NCI-H82 (cell line): Measurements from ENCODE around the gene CRTC3.
A peak's percentile ranks its signal among the peaks of the same experiment; 100 is the strongest.

Experiments
- DNase-seq: peaks from one replicate; lab custom pipeline; 2025; lab: John Stamatoyannopoulos, UW

Gene CRTC3

GRCh38 chr15:90563463-90563862 is 33.7 kb downstream of the CRTC3 start:
- DNase-seq = no peak

GRCh38 chr15:90564051-90564450 is 34.3 kb downstream of the CRTC3 start:
- DNase-seq = no peak

GRCh38 chr15:90564590-90564989 is 34.9 kb downstream of the CRTC3 start:
- DNase-seq = no peak

- DNase-seq = no peak
These were observed 36.1 kb downstream of the CRTC3 start for GRCh38 chr15:90565866-90566265.

GRCh38 chr15:90570643-90571042 is 40.9 kb downstream of the CRTC3 start:
- no peak for DNase-seq

- DNase-seq = no peak
These were observed 41.4 kb downstream of the CRTC3 start for GRCh38 chr15:90571063-90571541.

GRCh38 chr15:90572893-90573292 is 43.2 kb downstream of the CRTC3 start:
- DNase-seq = no peak

GRCh38 chr15:90576711-90577389 is 47.1 kb downstream of the CRTC3 start:
- peak; percentile 62 for DNase-seq

GRCh38 chr15:90579213-90579612 is 49.5 kb downstream of the CRTC3 start:
- no peak for DNase-seq

GRCh38 chr15:90580099-90580498 is 50.4 kb downstream of the CRTC3 start:
- no peak for DNase-seq

- no peak for DNase-seq
These were observed 50.8 kb downstream of the CRTC3 start for GRCh38 chr15:90580541-90580940.

GRCh38 chr15:90580946-90581345 is 51.2 kb downstream of the CRTC3 start:
- no peak for DNase-seq

- DNase-seq = no peak
These were observed 52.1 kb downstream of the CRTC3 start for GRCh38 chr15:90581771-90582352.

- DNase-seq = no peak
These were observed 52.8 kb downstream of the CRTC3 start for GRCh38 chr15:90582553-90582952.

GRCh38 chr15:90583471-90584252 is 53.9 kb downstream of the CRTC3 start:
- no peak for DNase-seq

GRCh38 chr15:90584841-90585240 is 55.1 kb downstream of the CRTC3 start:
- DNase-seq = no peak

- no peak for DNase-seq
These were observed 56.1 kb downstream of the CRTC3 start for GRCh38 chr15:90585863-90586262.

- DNase-seq = no peak
These were observed 57.2 kb downstream of the CRTC3 start for GRCh38 chr15:90586948-90587347.

- peak; percentile 47 for DNase-seq
These were observed 58.7 kb downstream of the CRTC3 start for GRCh38 chr15:90588427-90588826.

GRCh38 chr15:90591524-90591923 is 61.8 kb downstream of the CRTC3 start:
- DNase-seq = no peak

GRCh38 chr15:90592131-90592881 is 62.6 kb downstream of the CRTC3 start:
- DNase-seq = no peak

- no peak for DNase-seq
These were observed 63.9 kb downstream of the CRTC3 start for GRCh38 chr15:90593499-90594158.
